HepG2 (cell line): Measurements from ENCODE around the gene TMEM74B. TPM values are rescaled to one million over a fixed set of nuclear protein-coding genes. Genes with fewer than 3 reads are reported as not detected.

Experiments
- CHD4 ChIP-seq: fragments of 200-600 bp; sonication (generic); IDR thresholded peaks from 2 replicates; pipeline ENCODE4 v1.7.0; 2017; ENCODE audit warnings: mild to moderate bottlenecking, low read length, borderline replicate concordance
- EP300 ChIP-seq, 3 experiments: sonication (generic) in 1 of 3; formaldehyde crosslinking in 1 of 3; IDR thresholded peaks; 2 replicates each; pipeline versions ENCODE4 v1.5.1 to v1.6.1; 2011 to 2020; ENCODE audit warnings: low read depth in 2 of 3, low read length in 2 of 3, borderline replicate concordance in 1 of 3, improper control_type of control experiment in 1 of 3, mild to moderate bottlenecking in 1 of 3, missing genetic modification reagents in 1 of 3, moderate library complexity in 1 of 3
- HOXD1 ChIP-seq: sonication (generic); formaldehyde crosslinking; IDR thresholded peaks from 2 replicates; pipeline ENCODE4 v1.5.0; 2020; ENCODE audit warnings: missing genetic modification reagents
- KDM2A ChIP-seq: sonication (generic); formaldehyde crosslinking; IDR thresholded peaks from 2 replicates; pipeline ENCODE4 v1.4.0; 2020; ENCODE audit warnings: low read depth, missing genetic modification reagents, borderline replicate concordance
- KDM6A ChIP-seq: IDR thresholded peaks from 2 replicates; pipeline ENCODE4 v1.6.1; 2016; ENCODE audit warnings: low read depth
- MATR3 ChIP-seq: sonication (generic); formaldehyde crosslinking; IDR thresholded peaks from 2 replicates; pipeline ENCODE4 v1.4.0; 2020; ENCODE audit warnings: missing genetic modification reagents
- MYPOP ChIP-seq: sonication (generic); formaldehyde crosslinking; IDR thresholded peaks from 2 replicates; pipeline ENCODE4 v1.8.1; 2023; ENCODE audit warnings: mild to moderate bottlenecking, moderate library complexity, missing genetic modification reagents
- NR2F1 ChIP-seq, 2 experiments: fragments of 450-650 bp in 1 of 2; formaldehyde crosslinking in 1 of 2; IDR thresholded peaks; 2 replicates each; pipeline versions ENCODE4 v1.5.0 to v1.6.1; 2016 to 2020; ENCODE audit warnings: mild to moderate bottlenecking in 1 of 2, missing compliant biosample characterization in 1 of 2, missing genetic modification reagents in 1 of 2, moderate library complexity in 1 of 2
- PPARG ChIP-seq: conservative IDR thresholded peaks from 2 replicates; pipeline ENCODE4 v1.6.1; 2016; ENCODE audit warnings: missing biosample characterization, missing genetic modification reagents
- RFX3 ChIP-seq: IDR thresholded peaks from 2 replicates; pipeline ENCODE4 v1.6.1; 2016; ENCODE audit warnings: missing biosample characterization, missing genetic modification reagents
- SIN3B ChIP-seq: fragments of 150-350 bp; IDR thresholded peaks from 2 replicates; pipeline ENCODE4 v1.6.1; 2014; ENCODE audit warnings: low read length
- ZBTB7B ChIP-seq: sonication (generic); formaldehyde crosslinking; IDR thresholded peaks from 2 replicates; pipeline ENCODE4 v1.4.0; 2020; ENCODE audit warnings: missing genetic modification reagents
- ZFP1 ChIP-seq: IDR thresholded peaks from 2 replicates; pipeline ENCODE4 v1.6.1; 2016
- ZFYVE20 ChIP-seq: sonication (generic); formaldehyde crosslinking; IDR thresholded peaks from 2 replicates; pipeline ENCODE4 v1.8.0; 2023; ENCODE audit warnings: low read depth, mild to moderate bottlenecking, moderate library complexity, missing genetic modification reagents, borderline replicate concordance
- ZMYM3 ChIP-seq: sonication (generic); formaldehyde crosslinking; IDR thresholded peaks from 2 replicates; pipeline ENCODE4 v1.5.1; 2020; ENCODE audit warnings: mild to moderate bottlenecking, missing genetic modification reagents
- ZNF510 ChIP-seq: sonication (generic); formaldehyde crosslinking; IDR thresholded peaks from 2 replicates; pipeline ENCODE4 v1.4.0; 2020; ENCODE audit warnings: low read depth, mild to moderate bottlenecking, missing genetic modification reagents
- ZNF660 ChIP-seq: sonication (generic); formaldehyde crosslinking; IDR thresholded peaks from 2 replicates; pipeline ENCODE4 v1.5.1; 2020; ENCODE audit warnings: mild to moderate bottlenecking, low read depth, missing genetic modification reagents, borderline replicate concordance
- ZNF792 ChIP-seq: IDR thresholded peaks from 2 replicates; pipeline ENCODE4 v1.6.1; 2016
- polyA plus RNA-seq, 8 experiments: library from polyadenylated mRNA; depleted of rRNA in 3 of 8; stranded (reverse) in 7 of 8; unstranded in 1 of 8; fragments of >200 nt; fragmentation: Illumina TruSeq in 4 of 8; extraction: Trizol in 4 of 8; gene quantifications; 2 replicates each; pipeline versions ENCODE4 v1.2.1 to v1.2.3, GENCODE V29; 2011 to 2016; ENCODE audit warnings: low read depth in 4 of 8, missing spikeins in 1 of 8, mixed read lengths in 1 of 8; ENCODE audit not compliant: insufficient read depth in 1 of 8
- total RNA-seq, 5 experiments: library from RNA; depleted of rRNA; stranded (reverse); fragments of >200 nt; fragmentation: Illumina TruSeq; extraction: Trizol; gene quantifications; 2 replicates each; pipeline ENCODE4 v1.2.3, GENCODE V29; 2016; ENCODE audit warnings: low read depth in 1 of 5
- TF ChIP-seq, protein P1 (sequence below): IDR thresholded peaks from 2 replicates; pipeline ENCODE4 v1.4.0; 2020; ENCODE audit warnings: mild to moderate bottlenecking, missing genetic modification reagents
- TF ChIP-seq, protein P2 (sequence below): sonication (generic); formaldehyde crosslinking; IDR thresholded peaks from 2 replicates; pipeline ENCODE4 v1.5.0; 2020; ENCODE audit warnings: mild to moderate bottlenecking, missing genetic modification reagents, borderline replicate concordance
- TF ChIP-seq, protein P3 (sequence below): sonication (generic); formaldehyde crosslinking; IDR thresholded peaks from 2 replicates; pipeline ENCODE4 v1.8.0; 2022; ENCODE audit warnings: missing genetic modification reagents, mild to moderate bottlenecking, moderate library complexity, borderline replicate concordance

The TMEM74B gene
- total and polyA plus RNA-seq, 2 of the 13 experiments (the other 11 are each of a cell fraction or from before 2014, with no cell fraction given), result 4.7 to 18.4 TPM

DNA sequence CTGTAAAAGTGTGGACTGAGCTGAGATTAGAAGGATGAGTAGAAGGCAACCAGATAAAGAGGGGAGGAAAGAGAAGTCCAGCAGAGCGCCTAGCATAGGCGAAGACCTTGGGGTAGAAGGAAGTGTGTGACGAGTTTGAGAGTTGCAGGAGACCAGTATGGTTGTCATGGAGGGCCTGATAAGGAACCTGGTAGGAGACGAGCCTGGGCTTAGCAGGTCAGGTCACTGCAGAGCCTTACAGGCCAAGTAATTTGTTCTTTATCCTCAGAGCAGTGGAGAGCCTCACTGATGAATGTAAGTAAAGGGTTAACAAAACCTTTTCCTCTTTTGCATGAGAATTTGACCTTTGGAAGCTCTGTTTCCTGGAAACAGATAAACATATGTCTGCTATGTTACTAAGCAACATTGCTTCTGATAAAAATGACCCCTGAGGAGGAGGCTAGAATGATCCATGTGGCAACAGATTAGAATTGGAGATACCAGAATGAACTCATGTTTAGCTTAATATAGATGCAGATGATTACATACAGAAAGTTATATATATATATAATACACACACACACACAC lies 2.9 kb upstream of the TMEM74B start (continued):
- TF ChIP-seq MYPOP (0 out of 2 replicates have a peak, but pooled peaks have one; percentile 13), EP300 (IDR thresholded peaks at IDR 0.05; ENCODE audit: low read depth in 2 of 2, low read length in 2 of 2) (peak; percentile 83 to 84; a peak in 3 of 4 replicates), EP300 (CRISPR knock-in tag; IDR thresholded peaks at IDR 0.05; ENCODE audit: borderline replicate concordance) (peak; percentile 71), ZNF660 (CRISPR knock-in tag) (no peak), CHD4 (0 out of 2 replicates have a peak, but pooled peaks have one; percentile 3), MATR3 (CRISPR knock-in tag) (no peak), NR2F1 (CRISPR knock-in tag; IDR thresholded peaks at IDR 0.05) (peak; percentile 77 to 80), HOXD1 (CRISPR knock-in tag) (0 out of 2 replicates have a peak, but pooled peaks have one; percentile 16), ZMYM3 (no peak), ZFYVE20 (CRISPR knock-in tag) (no peak), ZFP1 (CRISPR knock-in tag) (peak; percentile 63), SIN3B (no peak), KDM6A (CRISPR knock-in tag) (peak; percentile 48; the same call in 1 of the 2 replicates), RFX3 (peak; percentile 86), ZNF792 (CRISPR knock-in tag) (peak; percentile 78; the same call in 1 of the 2 replicates), ZBTB7B (CRISPR knock-in tag) (0 out of 2 replicates have a peak, but pooled peaks have one; percentile 35), PPARG (CRISPR knock-in tag) (peak; percentile 73), ZNF510 (CRISPR knock-in tag) (no peak), KDM2A (CRISPR knock-in tag) (0 out of 2 replicates have a peak, but pooled peaks have one; percentile 35)
- TF ChIP-seq, protein P1, sequence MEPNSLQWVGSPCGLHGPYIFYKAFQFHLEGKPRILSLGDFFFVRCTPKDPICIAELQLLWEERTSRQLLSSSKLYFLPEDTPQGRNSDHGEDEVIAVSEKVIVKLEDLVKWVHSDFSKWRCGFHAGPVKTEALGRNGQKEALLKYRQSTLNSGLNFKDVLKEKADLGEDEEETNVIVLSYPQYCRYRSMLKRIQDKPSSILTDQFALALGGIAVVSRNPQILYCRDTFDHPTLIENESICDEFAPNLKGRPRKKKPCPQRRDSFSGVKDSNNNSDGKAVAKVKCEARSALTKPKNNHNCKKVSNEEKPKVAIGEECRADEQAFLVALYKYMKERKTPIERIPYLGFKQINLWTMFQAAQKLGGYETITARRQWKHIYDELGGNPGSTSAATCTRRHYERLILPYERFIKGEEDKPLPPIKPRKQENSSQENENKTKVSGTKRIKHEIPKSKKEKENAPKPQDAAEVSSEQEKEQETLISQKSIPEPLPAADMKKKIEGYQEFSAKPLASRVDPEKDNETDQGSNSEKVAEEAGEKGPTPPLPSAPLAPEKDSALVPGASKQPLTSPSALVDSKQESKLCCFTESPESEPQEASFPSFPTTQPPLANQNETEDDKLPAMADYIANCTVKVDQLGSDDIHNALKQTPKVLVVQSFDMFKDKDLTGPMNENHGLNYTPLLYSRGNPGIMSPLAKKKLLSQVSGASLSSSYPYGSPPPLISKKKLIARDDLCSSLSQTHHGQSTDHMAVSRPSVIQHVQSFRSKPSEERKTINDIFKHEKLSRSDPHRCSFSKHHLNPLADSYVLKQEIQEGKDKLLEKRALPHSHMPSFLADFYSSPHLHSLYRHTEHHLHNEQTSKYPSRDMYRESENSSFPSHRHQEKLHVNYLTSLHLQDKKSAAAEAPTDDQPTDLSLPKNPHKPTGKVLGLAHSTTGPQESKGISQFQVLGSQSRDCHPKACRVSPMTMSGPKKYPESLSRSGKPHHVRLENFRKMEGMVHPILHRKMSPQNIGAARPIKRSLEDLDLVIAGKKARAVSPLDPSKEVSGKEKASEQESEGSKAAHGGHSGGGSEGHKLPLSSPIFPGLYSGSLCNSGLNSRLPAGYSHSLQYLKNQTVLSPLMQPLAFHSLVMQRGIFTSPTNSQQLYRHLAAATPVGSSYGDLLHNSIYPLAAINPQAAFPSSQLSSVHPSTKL, result peak; percentile 73
- TF ChIP-seq, protein P2, sequence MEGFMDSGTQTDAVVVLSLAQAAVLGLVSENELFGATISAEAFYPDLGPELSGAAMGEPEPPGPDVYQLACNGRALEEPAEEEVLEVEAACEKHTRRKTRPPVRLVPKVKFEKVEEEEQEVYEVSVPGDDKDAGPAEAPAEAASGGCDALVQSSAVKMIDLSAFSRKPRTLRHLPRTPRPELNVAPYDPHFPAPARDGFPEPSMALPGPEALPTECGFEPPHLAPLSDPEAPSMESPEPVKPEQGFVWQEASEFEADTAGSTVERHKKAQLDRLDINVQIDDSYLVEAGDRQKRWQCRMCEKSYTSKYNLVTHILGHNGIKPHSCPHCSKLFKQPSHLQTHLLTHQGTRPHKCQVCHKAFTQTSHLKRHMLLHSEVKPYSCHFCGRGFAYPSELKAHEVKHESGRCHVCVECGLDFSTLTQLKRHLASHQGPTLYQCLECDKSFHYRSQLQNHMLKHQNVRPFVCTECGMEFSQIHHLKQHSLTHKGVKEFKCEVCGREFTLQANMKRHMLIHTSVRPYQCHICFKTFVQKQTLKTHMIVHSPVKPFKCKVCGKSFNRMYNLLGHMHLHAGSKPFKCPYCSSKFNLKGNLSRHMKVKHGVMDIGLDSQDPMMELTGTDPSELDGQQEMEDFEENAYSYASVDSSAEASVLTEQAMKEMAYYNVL (CRISPR knock-in tag), result peak; percentile 62; the same call in 1 of the 2 replicates
- TF ChIP-seq, protein P3, sequence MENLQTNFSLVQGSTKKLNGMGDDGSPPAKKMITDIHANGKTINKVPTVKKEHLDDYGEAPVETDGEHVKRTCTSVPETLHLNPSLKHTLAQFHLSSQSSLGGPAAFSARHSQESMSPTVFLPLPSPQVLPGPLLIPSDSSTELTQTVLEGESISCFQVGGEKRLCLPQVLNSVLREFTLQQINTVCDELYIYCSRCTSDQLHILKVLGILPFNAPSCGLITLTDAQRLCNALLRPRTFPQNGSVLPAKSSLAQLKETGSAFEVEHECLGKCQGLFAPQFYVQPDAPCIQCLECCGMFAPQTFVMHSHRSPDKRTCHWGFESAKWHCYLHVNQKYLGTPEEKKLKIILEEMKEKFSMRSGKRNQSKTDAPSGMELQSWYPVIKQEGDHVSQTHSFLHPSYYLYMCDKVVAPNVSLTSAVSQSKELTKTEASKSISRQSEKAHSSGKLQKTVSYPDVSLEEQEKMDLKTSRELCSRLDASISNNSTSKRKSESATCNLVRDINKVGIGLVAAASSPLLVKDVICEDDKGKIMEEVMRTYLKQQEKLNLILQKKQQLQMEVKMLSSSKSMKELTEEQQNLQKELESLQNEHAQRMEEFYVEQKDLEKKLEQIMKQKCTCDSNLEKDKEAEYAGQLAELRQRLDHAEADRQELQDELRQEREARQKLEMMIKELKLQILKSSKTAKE (CRISPR knock-in tag), result no peak
